GM23338 (cell line): ENCODE data around the gene NPDC1. TPM values are rescaled to one million over a fixed set of nuclear protein-coding genes. Genes with fewer than 3 reads are reported as not detected.

Experiments
- ATAC-seq: fragments of 200-7000 bp; cut with Tn5 transposase; 3 replicates; pipeline ENCODE4 v1.9.1; 2020
- DNase-seq: peaks from one replicate; pipeline ENCODE4 v3.0.0-alpha.2; 2015; ENCODE audit warnings: low spot score
- H2AFZ ChIP-seq: fragments of 200-600 bp; sonication (generic); 2 replicates; pipeline ENCODE4 v1.8.0; 2016; ENCODE audit warnings: antibody characterized with exemption, mild to moderate bottlenecking, moderate library complexity
- H3F3A ChIP-seq: fragments of 200-600 bp; sonication (generic); replicated peaks from 2 replicates; pipeline ENCODE4 v1.8.0; 2017; ENCODE audit warnings: antibody characterized with exemption, mixed run types, low read depth
- H3K27ac ChIP-seq: fragments of 200-600 bp; sonication (generic); 2 replicates; pipeline ENCODE4 v1.6.1; 2016; ENCODE audit warnings: low read depth
- H3K27me3 ChIP-seq: fragments of 200-600 bp; sonication (generic); 2 replicates; pipeline ENCODE4 v1.8.0; 2016; ENCODE audit warnings: mild to moderate bottlenecking, mixed run types, moderate library complexity; ENCODE audit not compliant: insufficient read depth
- H3K36me3 ChIP-seq: fragments of 200-600 bp; sonication (generic); 2 replicates; pipeline ENCODE4 v1.8.0; 2016; ENCODE audit warnings: mild to moderate bottlenecking; ENCODE audit not compliant: insufficient read depth
- H3K4me1 ChIP-seq: fragments of 200-600 bp; sonication (generic); 2 replicates; pipeline ENCODE4 v1.8.0; 2016; ENCODE audit warnings: mild to moderate bottlenecking, moderate library complexity; ENCODE audit not compliant: insufficient read depth
- H3K4me2 ChIP-seq: fragments of 200-600 bp; sonication (generic); 2 replicates; pipeline ENCODE4 v1.7.1; 2017; ENCODE audit warnings: mixed run types
- H3K4me3 ChIP-seq: fragments of 200-600 bp; sonication (generic); 2 replicates; pipeline ENCODE4 v1.6.1; 2016; ENCODE audit warnings: mixed run types
- H3K79me2 ChIP-seq: fragments of 200-600 bp; sonication (generic); replicated peaks from 2 replicates; pipeline ENCODE4 v1.8.0; 2017; ENCODE audit warnings: mild to moderate bottlenecking; ENCODE audit not compliant: insufficient read depth
- H3K9me2 ChIP-seq: fragments of 200-600 bp; sonication (generic); 2 replicates; pipeline ENCODE4 v1.8.0; 2017; ENCODE audit not compliant: insufficient read depth
- H4K20me1 ChIP-seq: fragments of 200-600 bp; sonication (generic); replicated peaks from 2 replicates; pipeline ENCODE4 v1.8.0; 2017; ENCODE audit warnings: mild to moderate bottlenecking; ENCODE audit not compliant: insufficient read depth
- H3K27ac Mint-ChIP-seq: 2 replicates; pipeline ENCODE4 v1.8.0; 2020; ENCODE audit warnings: inconsistent platforms, mild to moderate bottlenecking, moderate library complexity, mixed read lengths
- H3K27me3 Mint-ChIP-seq: 3 replicates; pipeline ENCODE4 v1.8.0; 2022; ENCODE audit warnings: low read depth, mild to moderate bottlenecking, moderate library complexity, mixed read lengths, inconsistent platforms; ENCODE audit not compliant: insufficient read depth, poor library complexity
- H3K36me3 Mint-ChIP-seq: 3 replicates; pipeline ENCODE4 v1.8.0; 2021; ENCODE audit warnings: low read depth, mild to moderate bottlenecking, inconsistent platforms, moderate library complexity, mixed read lengths
- H3K4me1 Mint-ChIP-seq: 3 replicates; pipeline ENCODE4 v1.8.0; 2020; ENCODE audit warnings: mild to moderate bottlenecking, inconsistent platforms, mixed read lengths
- H3K4me3 Mint-ChIP-seq: 3 replicates; pipeline ENCODE4 v1.8.0; 2021; ENCODE audit warnings: moderate library complexity, mild to moderate bottlenecking, inconsistent platforms, mixed read lengths
- H3K9me3 Mint-ChIP-seq: 3 replicates; pipeline ENCODE4 v1.8.0; 2020; ENCODE audit warnings: moderate library complexity, mild to moderate bottlenecking, inconsistent platforms, mixed read lengths
- CREB1 ChIP-seq: fragments of 250-450 bp; sonication (Bioruptor Pico); IDR thresholded peaks from 2 replicates; pipeline ENCODE4 v1.5.0; 2020; ENCODE audit warnings: low read depth, mild to moderate bottlenecking, moderate library complexity
- ETS1 ChIP-seq: IDR thresholded peaks from 2 replicates; pipeline ENCODE4 v1.6.1; 2016; ENCODE audit warnings: antibody characterized with exemption
- EZH2 ChIP-seq: fragments of 200-600 bp; sonication (generic); IDR thresholded peaks from one replicate; pipeline ENCODE4 v1.8.0; 2017; ENCODE audit warnings: antibody characterized with exemption, mild to moderate bottlenecking, low read depth; ENCODE audit not compliant: unreplicated experiment
- EZH2phosphoT487 ChIP-seq: fragments of 200-600 bp; sonication (generic); IDR thresholded peaks from one replicate; pipeline ENCODE4 v1.8.1; 2018; ENCODE audit warnings: antibody characterized with exemption; ENCODE audit not compliant: unreplicated experiment
- JUNB ChIP-seq: IDR thresholded peaks from one replicate; pipeline ENCODE4 v1.6.1; 2016; ENCODE audit warnings: antibody characterized with exemption; ENCODE audit not compliant: unreplicated experiment
- STAT1 ChIP-seq: IDR thresholded peaks from one replicate; pipeline ENCODE4 v1.6.1; 2016; ENCODE audit warnings: antibody characterized with exemption; ENCODE audit not compliant: unreplicated experiment
- ZNF331 ChIP-seq: fragments of 250-450 bp; sonication (Bioruptor Pico); IDR thresholded peaks from 2 replicates; pipeline ENCODE4 v1.5.0; 2020; ENCODE audit warnings: low read depth, mild to moderate bottlenecking, moderate library complexity
- ZNF462 ChIP-seq: fragments of 250-450 bp; sonication (Bioruptor Pico); IDR thresholded peaks from 2 replicates; pipeline ENCODE4 v1.5.0; 2020; ENCODE audit warnings: mild to moderate bottlenecking, moderate library complexity
- polyA plus RNA-seq: library from polyadenylated mRNA; unstranded; fragments of >200 nt; fragmentation: Nextera tagmentation; extraction: Ambion mirVana; gene quantifications from 2 replicates; pipeline ENCODE4 v1.2.1, GENCODE V29; 2016
- total RNA-seq: library from RNA; depleted of rRNA; stranded (reverse); fragments of >200 nt; shearing (Covaris generic); gene quantifications from 2 replicates; pipeline ENCODE4 v1.2.3, GENCODE V29; 2014
- TF ChIP-seq, protein P1 (sequence below): IDR thresholded peaks from one replicate; pipeline ENCODE4 v1.6.1; 2018; ENCODE audit warnings: antibody characterized with exemption; ENCODE audit not compliant: unreplicated experiment
- TF ChIP-seq, protein P2 (sequence below), 2 experiments: fragments of 200-600 bp in 1 of 2; sonication (generic) in 1 of 2; conservative IDR thresholded peaks; 2 replicates each; pipeline versions ENCODE4 v1.5.1 to v1.6.1; 2016 to 2017; ENCODE audit warnings: antibody characterized with exemption in 2 of 2, low read depth in 2 of 2, mild to moderate bottlenecking in 2 of 2, moderate library complexity in 1 of 2

Gene NPDC1
- total and polyA plus RNA-seq, 2 experiments from 2014 or later, result 34.3 to 35.5 TPM

GRCh38 chr9:137032858-137033257, 13.1 kb downstream of the NPDC1 start (continued):
- TF ChIP-seq, protein P1, sequence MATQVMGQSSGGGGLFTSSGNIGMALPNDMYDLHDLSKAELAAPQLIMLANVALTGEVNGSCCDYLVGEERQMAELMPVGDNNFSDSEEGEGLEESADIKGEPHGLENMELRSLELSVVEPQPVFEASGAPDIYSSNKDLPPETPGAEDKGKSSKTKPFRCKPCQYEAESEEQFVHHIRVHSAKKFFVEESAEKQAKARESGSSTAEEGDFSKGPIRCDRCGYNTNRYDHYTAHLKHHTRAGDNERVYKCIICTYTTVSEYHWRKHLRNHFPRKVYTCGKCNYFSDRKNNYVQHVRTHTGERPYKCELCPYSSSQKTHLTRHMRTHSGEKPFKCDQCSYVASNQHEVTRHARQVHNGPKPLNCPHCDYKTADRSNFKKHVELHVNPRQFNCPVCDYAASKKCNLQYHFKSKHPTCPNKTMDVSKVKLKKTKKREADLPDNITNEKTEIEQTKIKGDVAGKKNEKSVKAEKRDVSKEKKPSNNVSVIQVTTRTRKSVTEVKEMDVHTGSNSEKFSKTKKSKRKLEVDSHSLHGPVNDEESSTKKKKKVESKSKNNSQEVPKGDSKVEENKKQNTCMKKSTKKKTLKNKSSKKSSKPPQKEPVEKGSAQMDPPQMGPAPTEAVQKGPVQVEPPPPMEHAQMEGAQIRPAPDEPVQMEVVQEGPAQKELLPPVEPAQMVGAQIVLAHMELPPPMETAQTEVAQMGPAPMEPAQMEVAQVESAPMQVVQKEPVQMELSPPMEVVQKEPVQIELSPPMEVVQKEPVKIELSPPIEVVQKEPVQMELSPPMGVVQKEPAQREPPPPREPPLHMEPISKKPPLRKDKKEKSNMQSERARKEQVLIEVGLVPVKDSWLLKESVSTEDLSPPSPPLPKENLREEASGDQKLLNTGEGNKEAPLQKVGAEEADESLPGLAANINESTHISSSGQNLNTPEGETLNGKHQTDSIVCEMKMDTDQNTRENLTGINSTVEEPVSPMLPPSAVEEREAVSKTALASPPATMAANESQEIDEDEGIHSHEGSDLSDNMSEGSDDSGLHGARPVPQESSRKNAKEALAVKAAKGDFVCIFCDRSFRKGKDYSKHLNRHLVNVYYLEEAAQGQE, result no peak
- TF ChIP-seq JUNB (no peak), EZH2phosphoT487 (no peak), CREB1 (CRISPR knock-in tag) (no peak)

DNA sequence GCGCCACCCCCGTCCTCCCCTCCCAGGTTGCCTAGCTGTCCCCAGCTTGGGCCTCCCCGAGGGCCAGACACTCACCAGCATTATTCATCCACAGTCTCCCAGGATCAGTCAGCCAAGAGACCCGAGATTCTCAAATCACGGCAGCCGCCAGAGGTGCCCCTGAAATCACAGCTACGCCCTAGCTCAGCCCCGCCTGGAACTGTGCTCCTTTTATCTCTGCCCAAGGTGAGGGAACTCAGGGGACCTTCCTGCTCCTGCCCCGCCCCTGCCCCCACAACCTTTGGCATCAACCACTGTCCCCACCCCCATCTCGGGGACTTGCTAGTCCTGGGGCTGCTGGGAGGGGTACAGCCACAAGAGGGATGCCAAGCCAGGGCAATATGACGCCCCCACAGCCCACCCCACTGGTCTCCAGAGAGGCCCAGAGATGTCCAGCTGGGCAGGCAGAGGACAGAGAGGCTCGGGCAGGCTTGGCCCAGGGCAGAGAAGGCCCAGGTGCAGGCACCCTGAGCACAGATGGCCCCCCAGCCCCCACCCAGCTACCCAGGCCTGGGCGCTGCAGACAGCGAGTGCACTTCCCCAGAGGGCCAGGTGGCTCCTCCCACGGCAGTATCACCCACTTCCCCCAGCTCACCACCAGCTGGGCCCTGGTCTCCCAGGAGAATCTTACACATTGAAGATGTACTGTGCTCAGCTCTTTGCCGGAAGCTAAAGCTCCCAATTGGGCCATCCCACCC, 13.9 kb downstream of the NPDC1 start, which contains the start of gene FUT7:
TSS of gene FUT7 (minus strand) at position 185 of the 737 bp plus-strand sequence. CDS start at position 88, 97 bp downstream.
- Histone ChIP-seq H3F3A (0 out of 2 replicates have a peak, but pooled peaks cover 3% of the 10 kb centered on the region), H2AFZ (no peak within 1 kb of the TSS), H4K20me1 (no peaks in the 10 kb centered on the region), H3K79me2 (no peaks in the 10 kb centered on the region), H3K4me1 (0 out of 2 replicates have a peak, but pooled peaks cover 3% of the 10 kb centered on the region), H3K27me3 (peaks cover 16% of the 10 kb centered on the region), H3K4me2 (no peak within 1 kb of the TSS), H3K4me3 (no peak within 1 kb of the TSS), H3K27ac (no peak within 1 kb of the TSS), H3K9me2 (no peaks in the 10 kb centered on the region), H3K36me3 (no peaks in the 10 kb centered on the region)
- peaks cover 23% of the 10 kb centered on the region for H3K27me3 Mint-ChIP-seq
- no peaks in the 10 kb centered on the region for H3K36me3 Mint-ChIP-seq
- TF ChIP-seq, protein P2, sequence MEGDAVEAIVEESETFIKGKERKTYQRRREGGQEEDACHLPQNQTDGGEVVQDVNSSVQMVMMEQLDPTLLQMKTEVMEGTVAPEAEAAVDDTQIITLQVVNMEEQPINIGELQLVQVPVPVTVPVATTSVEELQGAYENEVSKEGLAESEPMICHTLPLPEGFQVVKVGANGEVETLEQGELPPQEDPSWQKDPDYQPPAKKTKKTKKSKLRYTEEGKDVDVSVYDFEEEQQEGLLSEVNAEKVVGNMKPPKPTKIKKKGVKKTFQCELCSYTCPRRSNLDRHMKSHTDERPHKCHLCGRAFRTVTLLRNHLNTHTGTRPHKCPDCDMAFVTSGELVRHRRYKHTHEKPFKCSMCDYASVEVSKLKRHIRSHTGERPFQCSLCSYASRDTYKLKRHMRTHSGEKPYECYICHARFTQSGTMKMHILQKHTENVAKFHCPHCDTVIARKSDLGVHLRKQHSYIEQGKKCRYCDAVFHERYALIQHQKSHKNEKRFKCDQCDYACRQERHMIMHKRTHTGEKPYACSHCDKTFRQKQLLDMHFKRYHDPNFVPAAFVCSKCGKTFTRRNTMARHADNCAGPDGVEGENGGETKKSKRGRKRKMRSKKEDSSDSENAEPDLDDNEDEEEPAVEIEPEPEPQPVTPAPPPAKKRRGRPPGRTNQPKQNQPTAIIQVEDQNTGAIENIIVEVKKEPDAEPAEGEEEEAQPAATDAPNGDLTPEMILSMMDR (conservative IDR thresholded peaks at IDR 0.05; ENCODE audit: low read depth in 2 of 2), result no peak
- TF ChIP-seq ZNF462 (CRISPR knock-in tag) (no peak), JUNB (no peak), STAT1 (no peak), EZH2 (no peak), ETS1 (no peak), ZNF331 (no peak)
- H3K9me3 Mint-ChIP-seq, result no peaks in the 10 kb centered on the region
- DNase-seq (no peak), ATAC-seq (no peak)
- H3K27ac Mint-ChIP-seq, result no peak within 1 kb of the TSS
- H3K4me3 Mint-ChIP-seq, result no peak within 1 kb of the TSS
- H3K4me1 Mint-ChIP-seq, result no peaks in the 10 kb centered on the region; the same call in 2 of the 3 replicates
